Measurements from ENCODE around the gene EPS8L3.

DNA sequence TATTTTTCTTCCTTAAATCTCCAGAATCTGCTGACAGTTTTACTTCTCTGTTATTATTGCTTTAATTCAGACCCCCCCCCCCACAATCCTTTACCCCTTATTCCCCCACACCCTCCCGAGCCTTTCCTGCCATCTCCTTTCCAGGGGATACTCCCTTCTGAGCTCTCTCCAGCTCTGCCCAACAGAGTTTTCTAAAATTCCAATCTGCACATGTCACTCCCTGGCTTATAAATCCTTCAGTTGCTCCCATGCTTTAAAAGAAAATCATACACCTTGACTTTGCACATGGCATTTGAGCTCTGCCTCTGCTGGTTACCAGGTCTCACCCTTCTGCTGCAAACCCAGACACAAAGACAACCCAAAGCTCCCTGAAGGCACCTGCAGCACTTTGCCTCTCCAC is 11.7 kb upstream of the EPS8L3 start:
- TF ChIP-seq CTCF (IDR thresholded peaks at IDR 0.05) (no peak), POLR2A (IDR thresholded peaks at IDR 0.05) (no peak)

Data from heart left ventricle (tissue), 13 donors.